Choroid plexus epithelial cell (primary cell): ENCODE results near the gene ASCL2.

ENCODE experiments used
- DNase-seq: peaks from one replicate; pipeline ENCODE4 v3.0.0-alpha.2; 2010; ENCODE audit warnings: low read depth
- H3K4me3 ChIP-seq: 2 replicates; pipeline ENCODE4 v1.5.1; 2011; ENCODE audit warnings: low read depth, mild to moderate bottlenecking, control low read depth, low read length, moderate library complexity
- CTCF ChIP-seq: conservative IDR thresholded peaks from 2 replicates; pipeline ENCODE4 v1.5.1; 2011; ENCODE audit warnings: low read depth, mild to moderate bottlenecking, control low read depth, inconsistent platforms, low read length, moderate library complexity

ASCL2 gene

GRCh38 chr11:2256293-2256913 is 14.0 kb downstream of the ASCL2 start:
- no peak for DNase-seq
- no peak overlapping the region for H3K4me3 ChIP-seq
- TF ChIP-seq CTCF: no peak

- no peak for DNase-seq
- H3K4me3 ChIP-seq: no peak overlapping the region
- TF ChIP-seq CTCF: no peak
Observed at GRCh38 chr11:2252018-2252417, 18.4 kb downstream of the ASCL2 start.

- H3K4me3 ChIP-seq: no peak overlapping the region
- DNase-seq: no peak
- no peak for TF ChIP-seq CTCF
Observed at GRCh38 chr11:2251138-2251537, 19.2 kb downstream of the ASCL2 start.

GRCh38 chr11:2250485-2250884 is 19.9 kb downstream of the ASCL2 start:
- no peak for DNase-seq
- no peak for TF ChIP-seq CTCF
- no peak overlapping the region for H3K4me3 ChIP-seq

- no peak overlapping the region for H3K4me3 ChIP-seq
- no peak for DNase-seq
- TF ChIP-seq CTCF: no peak
Observed at GRCh38 chr11:2250041-2250440, 20.3 kb downstream of the ASCL2 start.

- DNase-seq: no peak
- TF ChIP-seq CTCF: no peak
- H3K4me3 ChIP-seq: no peak overlapping the region
Observed at GRCh38 chr11:2249189-2249916, 21.0 kb downstream of the ASCL2 start.

- no peak for DNase-seq
- TF ChIP-seq CTCF: no peak
- H3K4me3 ChIP-seq: no peak overlapping the region
Observed at GRCh38 chr11:2248762-2249161, 21.6 kb downstream of the ASCL2 start.
